IMR-90 (cell line): ENCODE results near the gene RAMP3. TPM values are rescaled to one million over a fixed set of nuclear protein-coding genes. Genes with fewer than 3 reads are reported as not detected.

Experiments
- ATAC-seq: fragments of 200-7000 bp; cut with Tn5 transposase; 2 replicates; pipeline ENCODE4 v1.9.1; 2020; ENCODE audit warnings: low read depth, mild to moderate bottlenecking, moderate library complexity
- BruUV-seq: library from RNA; stranded (reverse); fragments of 400-500 nt; replicated peaks from 2 replicates; lab custom pipeline; 2021; lab: Mats Ljungman, UMichigan
- CTCF ChIA-PET: fragments of 300-600 bp; formaldehyde crosslinking; extraction: SDS; loops from one replicate; lab custom pipeline; 2021; ENCODE audit warnings: antibody characterized with exemption; lab: Yijun Ruan, JAX
- POLR2A ChIA-PET: fragments of 300-600 bp; sonication (Branson Sonifier 250); formaldehyde crosslinking; loops from one replicate; lab custom pipeline; 2022; ENCODE audit warnings: antibody characterized with exemption; ENCODE audit not compliant: unreplicated experiment; lab: Charles Lee
- DNase-seq: peaks from one replicate; pipeline ENCODE4 v3.0.0; 2013
- H2AFZ ChIP-seq: replicated peaks from 2 replicates; pipeline ENCODE3; 2013; ENCODE audit warnings: low read length, mild to moderate bottlenecking; ENCODE audit not compliant: poor library complexity
- H2AK5ac ChIP-seq: 2 replicates; pipeline ENCODE4 v1.6.1; 2013; ENCODE audit warnings: low read depth, low read length, inconsistent platforms
- H2AK9ac ChIP-seq: replicated peaks from 2 replicates; pipeline ENCODE3; 2013; ENCODE audit warnings: mild to moderate bottlenecking, low read depth, low read length, moderate library complexity; ENCODE audit not compliant: poor library complexity
- H2BK120ac ChIP-seq: 2 replicates; pipeline ENCODE4 v1.6.1; 2013; ENCODE audit warnings: low read depth, low read length, inconsistent platforms
- H2BK15ac ChIP-seq: 3 replicates; pipeline ENCODE4 v1.6.1; 2013; ENCODE audit warnings: low read depth, low read length, inconsistent platforms
- H2BK20ac ChIP-seq: 2 replicates; pipeline ENCODE4 v1.6.1; 2013; ENCODE audit warnings: low read depth, mild to moderate bottlenecking, inconsistent platforms, low read length, moderate library complexity
- H2BK5ac ChIP-seq: 2 replicates; pipeline ENCODE4 v1.6.1; 2013; ENCODE audit warnings: mild to moderate bottlenecking, low read depth, low read length, inconsistent platforms; ENCODE audit not compliant: poor library complexity, severe bottlenecking
- H3K14ac ChIP-seq: replicated peaks from 2 replicates; pipeline ENCODE4 v1.6.1; 2013; ENCODE audit warnings: low read depth, low read length, inconsistent platforms
- H3K18ac ChIP-seq: 2 replicates; pipeline ENCODE4 v1.6.1; 2013; ENCODE audit warnings: low read depth, low read length, control low read depth
- H3K23ac ChIP-seq: 2 replicates; pipeline ENCODE4 v1.6.1; 2013; ENCODE audit warnings: low read depth, low read length, inconsistent platforms
- H3K27ac ChIP-seq: 2 replicates; pipeline ENCODE4 v1.5.1; 2013; ENCODE audit warnings: mild to moderate bottlenecking, control low read depth, low read length; ENCODE audit not compliant: insufficient read depth
- H3K27me3 ChIP-seq: 2 replicates; pipeline ENCODE4 v1.6.1; 2013; ENCODE audit warnings: low read length; ENCODE audit not compliant: control insufficient read depth, insufficient read depth
- H3K36me3 ChIP-seq: 2 replicates; pipeline ENCODE4 v1.6.1; 2013; ENCODE audit warnings: low read length, mixed read lengths; ENCODE audit not compliant: control insufficient read depth, insufficient read depth
- H3K4ac ChIP-seq: 2 replicates; pipeline ENCODE4 v1.6.1; 2013; ENCODE audit warnings: low read depth, low read length, inconsistent platforms
- H3K4me1 ChIP-seq: 2 replicates; pipeline ENCODE4 v1.6.1; 2013; ENCODE audit warnings: low read length, mixed read lengths; ENCODE audit not compliant: control insufficient read depth, insufficient read depth
- H3K4me2 ChIP-seq: 2 replicates; pipeline ENCODE4 v1.6.1; 2013; ENCODE audit warnings: low read depth, mild to moderate bottlenecking, control low read depth, low read length, moderate library complexity
- H3K4me3 ChIP-seq: 2 replicates; pipeline ENCODE4 v1.5.1; 2013; ENCODE audit warnings: low read depth, mild to moderate bottlenecking, control low read depth, low read length, moderate library complexity; ENCODE audit not compliant: insufficient read depth
- H3K56ac ChIP-seq: 2 replicates; pipeline ENCODE4 v1.6.1; 2013; ENCODE audit warnings: low read length, inconsistent platforms; ENCODE audit not compliant: insufficient read depth; ENCODE audit errors: extremely low read depth
- H3K79me1 ChIP-seq, 2 experiments: 2 replicates each; pipeline ENCODE4 v1.6.1; 2013; ENCODE audit warnings: low read length in 2 of 2, inconsistent platforms in 1 of 2, low read depth in 1 of 2
- H3K9ac ChIP-seq: 2 replicates; pipeline ENCODE4 v1.6.1; 2013; ENCODE audit warnings: low read depth, low read length, control low read depth
- H3K9me1 ChIP-seq: 2 replicates; pipeline ENCODE4 v1.6.1; 2013; ENCODE audit warnings: low read length, inconsistent platforms; ENCODE audit not compliant: insufficient read depth
- H3K9me3 ChIP-seq: 2 replicates; pipeline ENCODE4 v1.6.1; 2013; ENCODE audit warnings: low read length; ENCODE audit not compliant: control insufficient read depth, insufficient read depth
- H4K20me1 ChIP-seq: 2 replicates; pipeline ENCODE4 v1.6.1; 2013; ENCODE audit warnings: low read length, inconsistent platforms; ENCODE audit not compliant: insufficient read depth
- H4K5ac ChIP-seq: 2 replicates; pipeline ENCODE4 v1.6.1; 2013; ENCODE audit warnings: mild to moderate bottlenecking, low read depth, low read length, control low read depth
- H4K8ac ChIP-seq, 2 experiments: 2 replicates each; pipeline ENCODE4 v1.6.1; 2013; ENCODE audit warnings: low read depth in 2 of 2, low read length in 2 of 2, control low read depth in 1 of 2, inconsistent platforms in 1 of 2
- H4K91ac ChIP-seq: 2 replicates; pipeline ENCODE4 v1.6.1; 2013; ENCODE audit warnings: low read depth, low read length, inconsistent platforms; ENCODE audit not compliant: insufficient read depth
- BHLHE40 ChIP-seq: fragments of 150-350 bp; IDR thresholded peaks from 2 replicates; pipeline ENCODE4 v1.6.1; 2016; ENCODE audit warnings: mild to moderate bottlenecking, low read depth, low read length
- CEBPB ChIP-seq: IDR thresholded peaks from 2 replicates; pipeline ENCODE4 v1.6.1; 2012; ENCODE audit warnings: low read depth, low read length, improper control_type of control experiment
- CHD1 ChIP-seq: IDR thresholded peaks from 2 replicates; pipeline ENCODE4 v1.6.1; 2012; ENCODE audit warnings: low read depth, low read length, improper control_type of control experiment
- NFE2L2 ChIP-seq: fragments of 150-350 bp; IDR thresholded peaks from 2 replicates; pipeline ENCODE4 v1.6.1; 2016; ENCODE audit warnings: low read depth, mild to moderate bottlenecking, low read length
- POLR2A ChIP-seq: IDR thresholded peaks from 2 replicates; pipeline ENCODE4 v1.6.1; 2012; ENCODE audit warnings: mild to moderate bottlenecking, low read depth, low read length
- RAD21 ChIP-seq: IDR thresholded peaks from 2 replicates; pipeline ENCODE4 v1.6.1; 2012; ENCODE audit warnings: low read length, improper control_type of control experiment
- RCOR1 ChIP-seq: IDR thresholded peaks from 2 replicates; pipeline ENCODE4 v1.6.1; 2012; ENCODE audit warnings: mild to moderate bottlenecking, low read length, improper control_type of control experiment; ENCODE audit not compliant: insufficient replicate concordance
- RFX5 ChIP-seq: IDR thresholded peaks from 2 replicates; pipeline ENCODE4 v1.8.0; 2012; ENCODE audit warnings: low read depth, mild to moderate bottlenecking, low read length, moderate library complexity
- WGBS, 2 experiments: methylation state at CpG; one replicate each; pipeline versions ENCODE4 v1.1.5 to v1.1.7; 2013; ENCODE audit warnings: missing lambda C conversion rate in 2 of 2; ENCODE audit not compliant: insufficient read length in 1 of 2; ENCODE audit errors: extremely low coverage in 2 of 2; 5-methylcytosine and 5-hydroxymethylcytosine counted together
- dilution Hi-C: fragments of 300-500 bp; cut with HindIII; formaldehyde crosslinking; loops from one replicate; pipeline ENCODE4 v1.14.3; 2018; ENCODE audit warnings: low sequenced_read_pairs; ENCODE audit not compliant: unreplicated experiment
- in situ Hi-C: fragments of 300-500 bp; cut with MboI; formaldehyde crosslinking; loops from 3 replicates; pipeline ENCODE4 v1.14.3; 2019; ENCODE audit warnings: low sequenced_read_pairs, inconsistent platforms, mixed read lengths
- intact Hi-C: fragments of 100-400 bp; cut with micrococcal nuclease; formaldehyde crosslinking; loops from 2 replicates; pipeline ENCODE4 v1.10.0; 2022
- polyA plus RNA-seq, 3 experiments: library from polyadenylated mRNA; depleted of rRNA; stranded (reverse); fragments of >200 nt; gene quantifications; 2 replicates each; pipeline ENCODE4 v1.2.3, GENCODE V29; 2012; ENCODE audit warnings: low replicate concordance in 1 of 3
- total RNA-seq: library from RNA; depleted of rRNA; stranded (reverse); fragments of >200 nt; gene quantifications from 2 replicates; pipeline ENCODE4 v1.2.3, GENCODE V29; 2012

Gene RAMP3
- total and polyA plus RNA-seq, 2 of the 4 experiments (the other 2 are of a cell fraction), result not detected

- H3K4me3 ChIP-seq, result no peak overlapping the region
- H3K23ac ChIP-seq, result no peak overlapping the region
- H3K4me2 ChIP-seq, result no peak overlapping the region
- no peaks in the 10 kb centered on the region; the same call in 1 of the 2 replicates for H3K9me1 ChIP-seq
- H4K20me1 ChIP-seq, result no peaks in the 10 kb centered on the region
- BruUV-seq, result no TSS peak
- intact Hi-C loops (no loop called here), in situ Hi-C loops (loop anchor here (10.0 kb wide), 3 partner anchors 165 to 535 kb away; no protein-coding TSS in a partner anchor), dilution Hi-C loops (no loop called here)
- no peak overlapping the region for H4K5ac ChIP-seq
- no peak overlapping the region for H2AK5ac ChIP-seq
- no peak overlapping the region for H2BK5ac ChIP-seq
- no peak overlapping the region for H3K27ac ChIP-seq
- peaks cover 21% of the 10 kb centered on the region for H3K27me3 ChIP-seq
- H3K4ac ChIP-seq, result no peak overlapping the region
- ATAC-seq (no peak), DNase-seq (no peak)
- no peaks in the 10 kb centered on the region for H3K36me3 ChIP-seq
- H3K4me1 ChIP-seq, result no peaks in the 10 kb centered on the region
- 35% methylated on average over 2 of the region's 12 CpGs; no CpG with 5 or more reads in 1 of the 2 experiments for WGBS, 2 experiments
- H2BK20ac ChIP-seq, result no peak overlapping the region
- ChIA-PET POLR2A (no interaction called here), CTCF (no interaction called here)
- H3K56ac ChIP-seq, result no peak overlapping the region
- TF ChIP-seq CEBPB (no peak), RAD21 (no peak), RFX5 (no peak), CHD1 (no peak), NFE2L2 (no peak), RCOR1 (no peak), POLR2A (no peak), BHLHE40 (no peak)
- H3K9ac ChIP-seq, result no peak overlapping the region
- no peak overlapping the region for H2AK9ac ChIP-seq
- no peaks in the 10 kb centered on the region for H3K79me1 ChIP-seq
- no peak overlapping the region for H2BK15ac ChIP-seq
- H2BK120ac ChIP-seq, result no peak overlapping the region
- H3K9me3 ChIP-seq, result no peaks in the 10 kb centered on the region
- no peak overlapping the region for H4K8ac ChIP-seq
- H3K18ac ChIP-seq, result no peak overlapping the region
- H4K91ac ChIP-seq, result no peak overlapping the region
- H2AFZ ChIP-seq, result no peak overlapping the region
- no peak overlapping the region for H3K14ac ChIP-seq
Measured at GRCh38 chr7:45129906-45130305, 27.7 kb upstream of the RAMP3 start.
